K562 (cell line): ENCODE data around the gene NBDY. TPM values are rescaled to one million over a fixed set of nuclear protein-coding genes. Genes with fewer than 3 reads are reported as not detected.

ENCODE experiments used
- ATAC-seq: fragments of 200-7000 bp; cut with Tn5 transposase; 3 replicates; pipeline ENCODE4 v1.9.1; 2020; ENCODE audit warnings: moderate library complexity
- BruUV-seq: library from RNA; stranded (reverse); fragments of 400-500 nt; replicated peaks from 2 replicates; lab custom pipeline; 2021; lab: Mats Ljungman, UMichigan
- CTCF ChIA-PET: fragments of 300-600 bp; formaldehyde crosslinking; extraction: SDS; loops from one replicate; lab custom pipeline; 2021; ENCODE audit warnings: low intra/inter-chr PET ratio; lab: Yijun Ruan, JAX
- POLR2A ChIA-PET: fragments of 300-600, 350-650 bp; sonication (Branson Sonifier 250); formaldehyde crosslinking; extraction: SDS; loops from one replicate; lab custom pipeline; 2021; ENCODE audit warnings: antibody characterized with exemption, inconsistent platforms; lab: Yijun Ruan, JAX
- DNase-seq, 4 experiments: peaks; one replicate each; pipeline versions ENCODE4 v3.0.0 to v3.0.0-alpha.2; 2011 to 2018; ENCODE audit warnings: low spot score in 3 of 4, mixed read lengths in 3 of 4; ENCODE audit errors: extremely low read depth in 1 of 4
- FAIRE-seq: peaks from 2 replicates; lab custom pipeline; 2011; peaks lifted over from hg19 to GRCh38; lab: Jason Lieb, UNC
- H2AFZ ChIP-seq: 2 replicates; pipeline ENCODE4 v1.6.0; 2011; ENCODE audit warnings: low read depth, low read length, control low read depth, inconsistent platforms
- H3K27ac ChIP-seq: fragments of 200-600 bp; 3 replicates; pipeline ENCODE4 v1.8.0; 2011; ENCODE audit warnings: low read depth, mild to moderate bottlenecking, control low read depth, inconsistent platforms, low read length, moderate library complexity, mixed read lengths; ENCODE audit errors: extremely low read depth
- H3K27me3 ChIP-seq, 2 experiments: fragments of 300-600 bp in 1 of 2; 2 replicates in 1 of 2; 3 replicates in 1 of 2; pipeline versions ENCODE4 v1.6.0 to v1.8.0; 2011; ENCODE audit warnings: inconsistent platforms in 2 of 2, low read length in 2 of 2, mild to moderate bottlenecking in 1 of 2, mixed read lengths in 1 of 2, moderate library complexity in 1 of 2; ENCODE audit not compliant: control insufficient read depth in 2 of 2, insufficient read depth in 2 of 2
- H3K36me3 ChIP-seq: fragments of 300-600 bp; 3 replicates; pipeline ENCODE4 v1.8.0; 2011; ENCODE audit warnings: mild to moderate bottlenecking, low read length, inconsistent platforms; ENCODE audit not compliant: control insufficient read depth, insufficient read depth
- H3K4me1 ChIP-seq, 2 experiments: fragments of 200-600 bp in 1 of 2; replicated peaks in 1 of 2; 2 replicates in 1 of 2; 3 replicates in 1 of 2; pipeline versions ENCODE4 v1.5.1 to v1.8.0; 2011; ENCODE audit warnings: inconsistent platforms in 2 of 2, low read length in 2 of 2, mild to moderate bottlenecking in 1 of 2, mixed read lengths in 1 of 2, moderate library complexity in 1 of 2; ENCODE audit not compliant: control insufficient read depth in 2 of 2, insufficient read depth in 2 of 2
- H3K4me2 ChIP-seq: 2 replicates; pipeline ENCODE4 v1.6.1; 2011; ENCODE audit warnings: low read length, control low read depth, inconsistent platforms, mixed read lengths; ENCODE audit not compliant: insufficient read depth
- H3K4me3 ChIP-seq: fragments of 200-600 bp; sonication (generic), shearing (Covaris generic); 2 replicates; pipeline ENCODE4 v1.5.1; 2016; ENCODE audit warnings: control low read depth, inconsistent platforms
- H3K79me2 ChIP-seq: fragments of 200-600 bp; 3 replicates; pipeline ENCODE4 v1.8.0; 2011; ENCODE audit warnings: low read length, inconsistent platforms; ENCODE audit not compliant: control insufficient read depth, insufficient read depth
- H3K9ac ChIP-seq, 2 experiments: 2 replicates each; pipeline versions ENCODE4 v1.6.0 to v1.6.1; 2011; ENCODE audit warnings: low read depth in 2 of 2, low read length in 2 of 2, control low read depth in 1 of 2, inconsistent platforms in 1 of 2, mild to moderate bottlenecking in 1 of 2, mixed read lengths in 1 of 2; ENCODE audit not compliant: insufficient read depth in 1 of 2
- H3K9me1 ChIP-seq: one replicate; pipeline ENCODE4 v1.6.0; 2011; ENCODE audit warnings: inconsistent platforms, mild to moderate bottlenecking, low read length, moderate library complexity; ENCODE audit not compliant: control insufficient read depth, insufficient read depth
- H3K9me3 ChIP-seq: replicated peaks from 2 replicates; pipeline ENCODE4 v1.5.1; 2011; ENCODE audit warnings: low read depth, low read length, inconsistent platforms; ENCODE audit not compliant: control insufficient read depth, insufficient read depth
- H4K20me1 ChIP-seq: replicated peaks from 2 replicates; pipeline ENCODE4 v1.6.1; 2011; ENCODE audit warnings: low read length, inconsistent platforms, mixed read lengths; ENCODE audit not compliant: control insufficient read depth, insufficient read depth
- CC2D1A ChIP-seq: fragments of 450-650 bp; IDR thresholded peaks from 2 replicates; pipeline ENCODE4 v1.6.1; 2017; ENCODE audit warnings: mild to moderate bottlenecking
- CTBP1 ChIP-seq: fragments of 450-650 bp; IDR thresholded peaks from 2 replicates; pipeline ENCODE4 v1.6.1; 2016; ENCODE audit warnings: borderline replicate concordance
- GTF2E2 ChIP-seq: fragments of 200-800 bp; sonication (Bioruptor generic); IDR thresholded peaks from 2 replicates; pipeline ENCODE4 v1.6.1; 2016; ENCODE audit warnings: missing genetic modification characterization, missing compliant biosample characterization
- HLTF ChIP-seq: fragments of 450-650 bp; IDR thresholded peaks from 2 replicates; pipeline ENCODE4 v1.6.1; 2016
- HMG20A ChIP-seq: fragments of 450-650 bp; formaldehyde crosslinking; conservative IDR thresholded peaks from 2 replicates; pipeline ENCODE4 v1.4.0; 2020; ENCODE audit warnings: mild to moderate bottlenecking, mixed read lengths
- HSF4 ChIP-seq: fragments of 250-450 bp; sonication (Bioruptor Pico); IDR thresholded peaks from 2 replicates; pipeline ENCODE4 v2.1.2; 2022; ENCODE audit warnings: mild to moderate bottlenecking, moderate library complexity, borderline replicate concordance
- MAFF ChIP-seq: IDR thresholded peaks from 2 replicates; pipeline ENCODE4 v1.6.1; 2012; ENCODE audit warnings: low read length, improper control_type of control experiment
- NFYB ChIP-seq: IDR thresholded peaks from 2 replicates; pipeline ENCODE4 v1.6.1; 2011; ENCODE audit warnings: mild to moderate bottlenecking, moderate library complexity; ENCODE audit not compliant: insufficient read length; ENCODE audit errors: extremely low read depth
- PURB ChIP-seq: sonication (generic); formaldehyde crosslinking; IDR thresholded peaks from 2 replicates; pipeline ENCODE4 v1.9.0; 2021; ENCODE audit warnings: low read depth, mild to moderate bottlenecking, missing genetic modification reagents
- RBM17 ChIP-seq: fragments of 200-400 bp; formaldehyde crosslinking; IDR thresholded peaks from 2 replicates; pipeline ENCODE4 v1.6.1; 2017; ENCODE audit warnings: low read depth, mild to moderate bottlenecking, low read length, borderline replicate concordance
- TCF7L2 ChIP-seq: fragments of 150-350 bp; IDR thresholded peaks from 2 replicates; pipeline ENCODE4 v1.6.1; 2016; ENCODE audit warnings: low read depth, mild to moderate bottlenecking, low read length, moderate library complexity
- U2AF2 ChIP-seq: fragments of 200-400 bp; formaldehyde crosslinking; optimal IDR thresholded peaks from 2 replicates; pipeline ENCODE3; 2017; ENCODE audit warnings: low read depth, mild to moderate bottlenecking, low read length
- ZNF212 ChIP-seq: fragments of 450-650 bp; formaldehyde crosslinking; IDR thresholded peaks from 2 replicates; pipeline ENCODE4 v1.4.0; 2020; ENCODE audit warnings: mild to moderate bottlenecking
- ZNF24 ChIP-seq: fragments of 450-650 bp; IDR thresholded peaks from 2 replicates; pipeline ENCODE4 v1.6.1; 2016
- ZNF324 ChIP-seq: fragments of 250-450 bp; sonication (Bioruptor Pico); IDR thresholded peaks from 2 replicates; pipeline ENCODE4 v1.4.0; 2020; ENCODE audit warnings: mild to moderate bottlenecking
- ZNF354B ChIP-seq: fragments of 250-450 bp; sonication (Bioruptor Pico); IDR thresholded peaks from 2 replicates; pipeline ENCODE4 v1.4.0; 2020
- ZNF431 ChIP-seq: sonication (generic); formaldehyde crosslinking; IDR thresholded peaks from 2 replicates; pipeline ENCODE4 v1.8.0; 2022; ENCODE audit warnings: mild to moderate bottlenecking, missing genetic modification reagents
- ZNF644 ChIP-seq: fragments of 200-800 bp; sonication (Bioruptor generic); IDR thresholded peaks from 2 replicates; pipeline ENCODE4 v1.6.1; 2016; ENCODE audit warnings: low read depth, missing genetic modification characterization, missing compliant biosample characterization
- WGBS: fragments of 100-300 bp; shearing (Covaris generic); methylation state at CpG from one replicate; pipeline ENCODE4 v1.1.6; 2016; ENCODE audit warnings: low coverage, mixed read lengths; ENCODE audit not compliant: insufficient coverage; ENCODE audit errors: missing lambda C conversion rate; 5-methylcytosine and 5-hydroxymethylcytosine counted together
- in situ Hi-C: fragments of 300-500 bp; cut with MboI; formaldehyde crosslinking; loops from 4 replicates; pipeline ENCODE4 v1.15.0; 2018; ENCODE audit warnings: inconsistent platforms, mixed read lengths
- intact Hi-C: fragments of 100-400 bp; cut with micrococcal nuclease; formaldehyde crosslinking; loops from 2 replicates; pipeline ENCODE4 v1.14.2; 2022
- polyA plus RNA-seq, 8 experiments: library from polyadenylated mRNA; depleted of rRNA in 4 of 8; stranded (reverse) in 5 of 8; unstranded in 3 of 8; fragments of >200 nt; fragmentation: Nextera tagmentation in 2 of 8; fragmentation: Illumina TruSeq in 1 of 8; extraction: Ambion mirVana in 2 of 8; extraction: Trizol in 1 of 8; gene quantifications; 2 replicates each; pipeline versions ENCODE4 v1.2.1 to v1.2.3, GENCODE V29; 2011 to 2014; ENCODE audit warnings: inconsistent platforms in 1 of 8, missing spikeins in 1 of 8
- total RNA-seq, 7 experiments: library from RNA; depleted of rRNA in 6 of 7; stranded (reverse); fragments of >200 nt in 6 of 7; fragmentation: Illumina TruSeq in 2 of 7; extraction: Trizol in 2 of 7; gene quantifications; 2 replicates each; pipeline versions ENCODE4 v1.2.1 to v1.2.3, GENCODE V29; 2011 to 2021; ENCODE audit warnings: low replicate concordance in 1 of 7
- TF ChIP-seq, protein P1 (sequence below): sonication (generic); formaldehyde crosslinking; IDR thresholded peaks from 2 replicates; pipeline ENCODE4 v1.9.0; 2022; ENCODE audit warnings: mild to moderate bottlenecking, missing genetic modification reagents

NBDY gene
- total and polyA plus RNA-seq, 9 of the 15 experiments (the other 6 are each of a cell fraction or from before 2014, with no cell fraction given) = 1.00 to 24.7 (median 7.0) TPM

GRCh38 chrX:56786889-56787733, 58.1 kb downstream of the NBDY start:
- H3K4me2 ChIP-seq = no peak overlapping the region
- no peaks in the 10 kb centered on the region for H4K20me1 ChIP-seq
- H3K27me3 ChIP-seq = peaks cover 0 to 4% of the 10 kb centered on the region in 2 experiments; a peak in 1 of 5 replicates
- FAIRE-seq = no peak
- H3K27ac ChIP-seq = no peak overlapping the region
- no peaks in the 10 kb centered on the region for H3K9me1 ChIP-seq
- ChIA-PET CTCF (no interaction called here), POLR2A (no interaction called here)
- ATAC-seq = no peak
- H3K9me3 ChIP-seq = no peaks in the 10 kb centered on the region
- no peaks in the 10 kb centered on the region for H3K4me1 ChIP-seq
- intact Hi-C loops (no loop called here), in situ Hi-C loops (no loop called here)
- H2AFZ ChIP-seq = no peak overlapping the region
- no peak for TF ChIP-seq CC2D1A
- TF ChIP-seq ZNF644 (tag) = no peak
- no peak for TF ChIP-seq ZNF324 (CRISPR knock-in tag)
- no peaks in the 10 kb centered on the region for H3K79me2 ChIP-seq
- no peak for DNase-seq
- no TSS peak for BruUV-seq
- no peak overlapping the region for H3K9ac ChIP-seq
- no peaks in the 10 kb centered on the region for H3K36me3 ChIP-seq
- 29% methylated on average over 8 of the region's 9 CpGs for WGBS
- no peak overlapping the region for H3K4me3 ChIP-seq

- no peak overlapping the region for H3K4me2 ChIP-seq
- no peaks in the 10 kb centered on the region for H3K9me1 ChIP-seq
- H3K79me2 ChIP-seq = no peaks in the 10 kb centered on the region
- ChIA-PET CTCF (no interaction called here), POLR2A (no interaction called here)
- peaks cover 0 to 2% of the 10 kb centered on the region in 2 experiments; a peak in 1 of 5 replicates for H3K27me3 ChIP-seq
- H2AFZ ChIP-seq = no peak overlapping the region
- no peak overlapping the region for H3K9ac ChIP-seq
- intact Hi-C loops (no loop called here), in situ Hi-C loops (no loop called here)
- FAIRE-seq (no peak), DNase-seq (no peak), ATAC-seq (no peak)
- H3K9me3 ChIP-seq = no peaks in the 10 kb centered on the region
- no peak overlapping the region for H3K27ac ChIP-seq
- no peaks in the 10 kb centered on the region for H3K36me3 ChIP-seq
- H3K4me1 ChIP-seq = no peaks in the 10 kb centered on the region
- 24% methylated on average over 4 of the region's 5 CpGs for WGBS
- no peak overlapping the region for H3K4me3 ChIP-seq
- BruUV-seq = no TSS peak
- H4K20me1 ChIP-seq = no peaks in the 10 kb centered on the region
- TF ChIP-seq CTBP1 (no peak), ZNF431 (CRISPR knock-in tag) (no peak), HSF4 (no peak), MAFF (no peak), HLTF (no peak), PURB (no peak), ZNF24 (no peak), U2AF2 (no peak), ZNF354B (CRISPR knock-in tag) (no peak), NFYB (no peak), TCF7L2 (no peak), ZNF212 (CRISPR knock-in tag) (no peak), HMG20A (CRISPR knock-in tag) (no peak), GTF2E2 (tag) (no peak), RBM17 (no peak)
- TF ChIP-seq, protein P1, sequence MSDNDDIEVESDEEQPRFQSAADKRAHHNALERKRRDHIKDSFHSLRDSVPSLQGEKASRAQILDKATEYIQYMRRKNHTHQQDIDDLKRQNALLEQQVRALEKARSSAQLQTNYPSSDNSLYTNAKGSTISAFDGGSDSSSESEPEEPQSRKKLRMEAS (CRISPR knock-in tag) = no peak
Observed at GRCh38 chrX:56787734-56788152, 58.7 kb downstream of the NBDY start.
